ENCODE measurements around the gene MEP1B.

- TF ChIP-seq, protein P1, sequence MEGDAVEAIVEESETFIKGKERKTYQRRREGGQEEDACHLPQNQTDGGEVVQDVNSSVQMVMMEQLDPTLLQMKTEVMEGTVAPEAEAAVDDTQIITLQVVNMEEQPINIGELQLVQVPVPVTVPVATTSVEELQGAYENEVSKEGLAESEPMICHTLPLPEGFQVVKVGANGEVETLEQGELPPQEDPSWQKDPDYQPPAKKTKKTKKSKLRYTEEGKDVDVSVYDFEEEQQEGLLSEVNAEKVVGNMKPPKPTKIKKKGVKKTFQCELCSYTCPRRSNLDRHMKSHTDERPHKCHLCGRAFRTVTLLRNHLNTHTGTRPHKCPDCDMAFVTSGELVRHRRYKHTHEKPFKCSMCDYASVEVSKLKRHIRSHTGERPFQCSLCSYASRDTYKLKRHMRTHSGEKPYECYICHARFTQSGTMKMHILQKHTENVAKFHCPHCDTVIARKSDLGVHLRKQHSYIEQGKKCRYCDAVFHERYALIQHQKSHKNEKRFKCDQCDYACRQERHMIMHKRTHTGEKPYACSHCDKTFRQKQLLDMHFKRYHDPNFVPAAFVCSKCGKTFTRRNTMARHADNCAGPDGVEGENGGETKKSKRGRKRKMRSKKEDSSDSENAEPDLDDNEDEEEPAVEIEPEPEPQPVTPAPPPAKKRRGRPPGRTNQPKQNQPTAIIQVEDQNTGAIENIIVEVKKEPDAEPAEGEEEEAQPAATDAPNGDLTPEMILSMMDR (IDR thresholded peaks at IDR 0.05), result no peak
- no peak for TF ChIP-seq POLR2A (IDR thresholded peaks at IDR 0.05)
Measured at GRCh38 chr18:32167980-32168730, 21.7 kb upstream of the MEP1B start.

Measured in ovary (tissue), 3 donors.